GM21381 (cell line): ENCODE results near the gene ARID5B.
A peak's percentile ranks its signal among the peaks of the same experiment; 100 is the strongest.

Experiments
- ATAC-seq: cut with Tn5 transposase; IDR thresholded peaks from one replicate; pipeline ENCODE4 v1.9.1; 2021; ENCODE audit warnings: mild to moderate bottlenecking, moderate library complexity; ENCODE audit not compliant: unreplicated experiment

Gene ARID5B

DNA sequence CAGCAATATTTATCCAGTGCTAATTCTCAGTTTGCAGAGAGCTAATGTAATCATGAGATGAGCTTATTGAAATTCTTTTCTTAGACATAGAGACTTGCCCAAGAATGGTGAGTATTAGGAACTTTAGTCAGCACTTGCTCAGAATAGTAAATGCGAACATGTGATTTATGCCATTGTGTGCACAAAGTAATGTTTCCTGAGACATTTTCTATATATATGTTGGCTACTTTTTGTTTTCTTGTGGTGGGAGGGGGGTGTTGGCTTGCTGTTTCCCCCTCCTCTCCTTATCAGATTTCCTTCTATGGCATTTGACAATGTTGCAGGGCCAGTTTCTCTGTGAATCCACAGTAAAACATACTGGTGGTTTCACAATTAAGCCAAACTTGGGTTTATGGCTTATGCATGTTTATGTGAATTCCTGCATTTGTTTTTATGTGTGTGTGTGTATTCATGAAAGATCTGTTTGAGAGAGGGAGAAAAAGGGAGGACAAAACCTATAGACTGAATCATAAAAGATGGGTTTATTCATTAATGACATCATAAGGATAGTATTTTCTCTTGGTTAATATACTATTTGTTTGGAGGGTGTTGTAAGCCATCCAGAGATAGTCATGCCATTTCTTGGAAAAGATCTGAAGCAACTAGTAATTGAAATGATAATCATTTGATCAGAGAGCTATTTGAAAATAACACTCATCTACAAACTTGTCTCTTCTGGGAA lies 36.3 kb downstream of the ARID5B start:
- no peak for ATAC-seq

DNA sequence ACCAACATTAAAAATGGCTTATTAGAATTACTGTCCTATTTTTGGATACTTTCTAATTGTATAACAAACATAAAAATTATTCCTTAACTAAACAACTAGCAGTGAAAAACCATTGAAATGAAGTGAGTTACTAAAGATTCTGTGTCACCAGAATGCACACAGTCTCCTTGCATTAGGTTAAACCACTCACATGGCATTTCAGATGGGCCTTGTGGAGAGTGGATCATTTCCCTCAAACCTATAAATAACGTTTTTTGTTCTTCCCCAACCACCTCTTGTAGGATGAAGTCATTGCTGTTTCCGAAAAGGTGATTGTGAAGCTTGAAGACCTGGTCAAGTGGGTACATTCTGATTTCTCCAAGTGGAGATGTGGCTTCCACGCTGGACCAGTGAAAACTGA lies 38.4 kb downstream of the ARID5B start:
- ATAC-seq: no peak

DNA sequence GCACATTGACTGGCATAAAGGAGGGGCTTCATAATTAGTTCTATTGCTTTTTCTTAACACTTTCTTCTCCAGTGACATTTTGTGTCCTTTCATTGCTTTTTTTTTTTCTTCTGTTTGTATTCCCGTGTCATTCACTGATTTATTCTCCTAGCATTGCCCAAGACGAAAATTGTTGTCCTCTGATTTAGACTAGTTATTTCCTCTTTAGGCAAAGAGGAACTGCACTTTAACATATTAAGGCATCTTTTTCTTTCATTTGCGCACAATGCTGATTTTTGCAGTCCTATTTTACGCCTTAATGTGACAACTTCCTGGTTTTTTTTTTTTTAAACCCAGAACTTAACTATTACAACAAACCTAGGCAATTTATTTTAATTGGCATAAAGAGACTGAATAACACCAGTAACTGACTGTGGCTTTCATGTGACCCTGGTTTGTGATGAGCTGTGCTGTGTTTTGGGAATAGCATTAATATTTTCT lies 39.7 kb downstream of the ARID5B start:
- no peak for ATAC-seq

DNA sequence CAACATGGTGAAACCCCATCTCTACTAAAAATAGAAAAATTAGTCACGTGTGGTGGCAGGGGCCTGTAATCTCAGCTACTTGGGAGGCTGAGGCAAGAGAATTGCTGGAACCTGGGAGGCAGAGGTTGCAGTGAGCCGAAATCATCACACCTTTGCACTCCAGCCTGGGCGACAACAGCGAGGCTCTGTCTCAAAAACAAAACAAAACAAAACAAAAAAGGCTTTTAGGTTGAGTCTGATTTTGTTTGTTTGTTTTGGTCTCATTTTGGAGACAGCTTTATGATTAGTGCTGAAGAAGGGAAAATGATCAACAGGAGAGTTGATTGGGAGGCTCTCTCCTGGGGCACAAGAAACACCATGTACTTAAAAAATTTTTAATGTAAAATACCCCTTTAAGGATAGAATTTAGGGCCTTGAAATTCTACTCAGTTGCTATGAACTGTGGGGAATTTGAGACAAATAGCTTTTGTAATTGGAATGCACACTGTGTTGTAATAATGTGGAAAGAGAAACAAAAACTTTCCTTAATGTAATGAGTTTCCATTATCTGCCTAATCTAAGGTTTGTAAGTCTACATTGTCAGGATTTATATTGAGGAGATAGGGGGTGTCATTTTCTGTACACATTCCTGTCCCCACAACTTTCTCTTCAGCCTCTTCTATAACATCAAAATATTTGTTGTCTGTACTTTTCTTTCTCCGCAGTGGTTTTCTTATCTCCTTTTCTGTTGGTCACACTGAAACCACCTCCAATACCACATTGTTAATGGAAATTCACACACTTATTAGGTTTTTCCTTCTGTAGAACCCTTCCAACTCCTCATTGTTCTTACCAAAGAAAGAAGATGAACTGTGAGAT lies 41.3 kb downstream of the ARID5B start:
- ATAC-seq: no peak

DNA sequence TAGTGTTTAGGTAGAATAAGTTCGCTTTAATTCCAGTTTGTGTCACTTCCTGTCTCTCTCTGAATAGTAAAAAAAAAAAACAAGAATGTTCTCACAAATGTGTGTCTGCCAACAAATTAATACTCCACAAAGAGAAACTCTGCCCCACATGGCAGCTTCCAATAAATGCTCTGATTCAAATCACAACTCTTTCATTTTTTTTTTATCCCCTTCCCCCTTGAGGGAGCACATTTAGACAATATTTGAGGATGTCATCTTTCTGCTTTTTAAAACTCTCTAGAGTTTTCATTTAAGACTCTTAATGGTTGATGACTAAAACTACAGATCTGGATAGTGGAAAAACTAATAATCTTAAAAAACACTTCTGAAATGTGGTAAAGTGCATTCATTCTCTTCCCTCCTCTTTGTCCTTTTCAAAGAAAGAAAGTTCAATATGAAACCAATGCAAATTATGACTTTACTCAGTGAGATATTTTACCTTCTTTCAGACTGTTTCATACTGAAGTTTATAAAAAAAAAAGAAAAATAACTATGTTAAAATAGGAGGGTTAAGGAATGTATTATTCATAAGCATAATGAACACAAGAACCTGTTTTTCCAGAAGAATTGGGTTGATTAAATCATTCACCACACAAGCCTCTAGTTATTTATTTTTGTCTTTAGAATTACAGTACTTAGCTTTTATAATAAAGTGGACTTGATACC lies 42.3 kb downstream of the ARID5B start:
- ATAC-seq: peak; percentile 31

DNA sequence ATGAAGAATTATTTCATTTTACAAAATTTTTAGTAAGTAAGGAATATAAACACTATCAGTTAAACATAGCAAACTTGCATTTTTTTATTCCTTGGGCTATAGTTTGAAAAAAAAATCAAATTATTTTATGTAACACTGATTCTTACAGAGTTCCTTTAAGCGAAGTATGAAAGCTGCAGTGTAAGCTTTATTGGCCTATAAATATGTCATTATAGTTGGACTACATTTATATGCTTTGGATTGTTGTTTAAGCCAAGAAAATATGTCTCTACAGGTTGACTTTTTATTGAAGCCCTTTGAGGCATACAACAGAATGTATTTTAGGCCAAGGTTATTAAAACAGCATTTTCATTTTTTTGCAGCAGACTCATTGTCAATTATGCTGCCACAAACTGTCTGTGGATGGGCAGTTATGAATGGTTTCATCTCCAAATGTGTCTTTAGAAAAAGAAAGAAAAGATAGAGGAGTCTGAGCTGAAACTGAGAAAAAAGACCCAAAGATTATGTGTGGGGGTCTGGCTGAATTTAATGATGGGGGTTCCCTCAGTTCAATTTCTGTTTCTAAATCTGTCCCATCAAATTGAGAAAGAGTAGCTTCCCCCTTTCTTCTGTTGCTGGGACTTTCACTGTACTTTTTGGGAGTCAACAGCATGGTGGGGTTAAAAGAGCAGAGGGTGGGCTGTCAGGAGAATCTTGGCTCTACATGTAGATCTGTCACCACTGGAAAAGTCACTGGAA lies 43.1 kb downstream of the ARID5B start:
- no peak for ATAC-seq

DNA sequence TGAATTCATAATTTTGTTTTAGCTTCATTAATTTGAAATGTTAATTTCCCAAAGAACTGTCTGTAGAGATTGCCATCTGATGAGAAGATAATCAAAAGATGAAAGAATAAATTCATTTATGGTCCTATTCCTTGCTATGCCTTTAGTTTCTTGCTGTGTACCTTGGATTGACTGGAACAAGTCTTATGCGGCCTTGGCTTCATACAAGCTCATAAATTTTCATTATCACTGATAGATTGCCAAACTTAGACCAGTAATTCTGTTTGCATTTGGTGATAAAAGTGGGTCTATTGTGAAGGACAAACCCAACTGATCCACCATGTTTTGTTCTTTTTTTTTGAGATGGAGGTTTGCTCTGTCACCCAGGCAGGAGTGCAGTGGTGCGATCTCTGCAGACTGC lies 48.2 kb downstream of the ARID5B start:
- ATAC-seq: no peak

DNA sequence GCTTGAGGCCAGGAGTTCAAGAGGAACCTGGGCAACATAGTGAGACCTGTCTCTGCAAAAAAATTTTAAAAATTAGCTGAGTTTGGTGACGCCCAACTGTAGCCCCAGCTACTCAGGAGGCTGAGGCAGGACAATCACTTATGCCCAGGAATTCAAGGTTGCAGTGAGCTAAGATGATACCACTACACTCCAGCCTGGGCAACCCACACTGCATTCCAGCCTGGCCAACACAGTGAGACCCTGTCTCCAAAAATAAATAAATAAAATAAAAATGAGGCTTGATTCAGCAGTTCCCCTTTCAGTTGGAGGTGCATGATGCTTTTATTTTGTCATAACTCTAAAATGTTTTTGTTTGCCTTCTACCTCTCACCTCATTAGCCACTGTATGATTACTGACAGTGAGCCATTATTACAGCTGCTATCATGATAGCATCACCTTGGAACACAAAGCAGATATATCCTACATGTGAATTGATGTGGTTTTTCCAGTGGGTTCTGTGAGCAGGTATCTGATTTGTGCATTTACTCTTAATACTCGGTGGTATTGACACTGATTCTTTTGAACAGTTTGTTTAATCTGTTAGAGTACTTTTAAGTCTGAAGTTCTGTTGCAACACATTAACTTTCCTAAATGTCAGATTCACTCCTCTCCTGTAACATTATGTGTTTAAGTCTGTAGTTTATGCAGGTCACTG lies 49.1 kb downstream of the ARID5B start:
- no peak for ATAC-seq

DNA sequence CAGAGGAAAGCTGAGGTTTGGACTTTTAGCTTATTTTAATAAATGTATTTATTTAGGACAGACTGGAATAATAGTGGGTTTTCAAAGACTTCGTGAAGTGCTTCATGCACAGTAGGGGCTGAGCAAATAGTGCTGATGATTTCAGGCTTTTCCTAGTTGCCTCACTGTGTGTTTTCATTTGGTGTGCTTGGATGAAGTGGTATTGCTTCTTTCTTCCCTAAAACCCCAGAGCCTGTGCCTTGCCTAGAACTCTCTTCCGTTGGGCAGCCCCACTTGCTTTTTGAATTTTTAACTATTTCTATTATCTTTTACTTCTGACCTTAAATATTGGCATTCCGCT lies 49.6 kb downstream of the ARID5B start:
- no peak for ATAC-seq

DNA sequence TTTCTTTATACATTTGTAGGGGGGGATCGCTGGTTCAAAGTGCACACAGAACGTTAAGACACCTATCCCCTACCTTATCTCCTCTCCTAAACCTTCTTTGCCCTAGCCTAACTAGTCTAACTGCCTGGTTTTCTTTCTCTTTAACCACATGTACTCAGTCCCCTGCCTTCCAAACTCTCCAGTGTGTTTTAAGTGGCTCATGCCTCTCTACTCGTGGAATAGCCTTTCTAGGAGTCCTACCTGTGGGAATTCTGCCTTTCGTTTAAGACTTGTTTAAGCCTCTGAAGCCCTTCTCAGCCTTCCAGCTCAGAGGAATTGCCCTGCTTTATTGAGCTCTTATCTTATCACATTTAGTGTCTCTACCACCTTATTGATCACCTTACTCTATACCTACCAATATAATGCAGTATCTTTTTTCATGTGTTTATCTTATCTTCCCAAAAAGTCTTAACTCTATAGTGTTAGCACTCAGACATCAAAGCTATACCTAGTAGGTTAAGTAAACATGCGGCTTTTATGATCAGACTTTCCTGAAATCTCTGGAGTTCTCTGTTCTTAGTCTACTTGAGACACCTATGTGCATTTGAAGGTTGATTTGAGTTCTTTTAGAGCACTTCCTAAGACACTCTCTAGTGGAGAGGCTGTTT lies 50.7 kb downstream of the ARID5B start:
- ATAC-seq: no peak

DNA sequence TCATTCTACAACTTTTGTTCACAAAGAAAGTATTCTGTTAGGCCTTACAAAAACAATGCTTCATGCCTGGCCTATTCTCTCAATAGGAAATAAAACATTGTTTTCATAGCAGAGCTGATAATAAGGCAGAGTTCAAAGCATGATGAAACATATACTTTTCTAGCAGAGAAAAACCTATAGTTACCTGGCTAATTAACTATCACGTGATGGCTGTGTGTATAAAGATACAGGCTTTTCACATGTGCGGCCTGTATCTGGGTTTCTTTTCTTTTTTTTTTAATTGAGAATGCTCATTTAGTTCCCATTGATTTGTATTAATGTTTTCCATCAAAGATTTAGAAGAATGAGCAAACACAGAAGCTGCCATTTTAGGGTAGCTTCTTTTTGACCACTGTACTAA lies 51.7 kb downstream of the ARID5B start:
- no peak for ATAC-seq

DNA sequence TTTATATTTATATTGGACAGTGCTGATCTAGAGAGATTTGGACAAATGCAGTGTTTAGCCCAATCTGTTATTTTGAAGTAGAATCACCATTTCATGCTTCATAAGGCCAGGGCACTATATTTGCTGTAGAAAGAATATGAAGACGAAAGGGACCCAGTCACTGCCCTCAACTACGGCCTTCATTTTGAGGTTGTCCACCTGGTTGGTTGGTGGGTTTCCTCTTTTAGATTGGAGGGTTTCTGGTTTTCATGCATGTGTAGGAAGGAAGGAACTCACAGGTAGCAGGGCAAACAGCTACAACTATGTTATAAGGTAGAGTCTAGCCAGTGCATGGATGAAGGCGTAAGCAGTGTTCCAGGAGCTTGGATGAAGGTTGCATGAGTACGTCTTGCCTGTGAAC lies 56.3 kb downstream of the ARID5B start:
- ATAC-seq: no peak

DNA sequence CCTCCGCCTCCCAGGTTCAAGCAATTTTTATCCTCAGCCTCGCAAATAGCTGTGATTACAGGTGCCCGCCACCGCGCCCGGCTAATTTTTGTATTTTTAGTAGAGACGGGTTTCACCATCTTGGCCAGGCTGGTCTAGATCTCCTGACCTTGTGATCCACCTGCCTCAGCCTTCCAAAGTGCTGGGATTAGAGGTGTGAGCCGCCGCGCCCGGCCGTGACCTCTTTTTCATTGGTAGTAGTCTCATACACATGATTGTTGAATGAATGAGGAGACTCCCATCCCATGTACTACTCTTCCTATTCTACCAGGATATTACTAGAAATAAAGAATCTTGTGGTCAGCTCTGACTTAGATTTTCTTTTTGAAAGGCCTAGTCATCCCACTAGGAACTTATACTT lies 56.8 kb downstream of the ARID5B start:
- no peak for ATAC-seq

DNA sequence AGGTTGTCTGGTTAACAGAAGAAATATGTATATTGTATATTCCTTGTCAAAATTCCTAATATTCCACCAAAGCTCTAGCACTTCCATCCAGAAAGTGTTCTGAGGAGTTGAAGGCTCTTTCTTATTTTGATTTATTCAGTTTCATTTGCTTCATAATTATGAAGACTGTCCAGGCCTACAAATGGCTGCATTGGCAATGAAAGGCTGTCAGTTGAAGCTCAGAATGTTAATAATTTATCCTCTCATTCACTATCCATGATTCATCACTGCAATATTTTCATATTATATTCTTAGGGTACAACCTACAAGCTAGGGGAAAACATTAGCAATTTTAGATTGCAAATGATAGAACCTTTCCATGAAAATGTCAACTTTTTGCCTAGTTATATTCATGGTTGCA lies 57.3 kb downstream of the ARID5B start:
- no peak for ATAC-seq

DNA sequence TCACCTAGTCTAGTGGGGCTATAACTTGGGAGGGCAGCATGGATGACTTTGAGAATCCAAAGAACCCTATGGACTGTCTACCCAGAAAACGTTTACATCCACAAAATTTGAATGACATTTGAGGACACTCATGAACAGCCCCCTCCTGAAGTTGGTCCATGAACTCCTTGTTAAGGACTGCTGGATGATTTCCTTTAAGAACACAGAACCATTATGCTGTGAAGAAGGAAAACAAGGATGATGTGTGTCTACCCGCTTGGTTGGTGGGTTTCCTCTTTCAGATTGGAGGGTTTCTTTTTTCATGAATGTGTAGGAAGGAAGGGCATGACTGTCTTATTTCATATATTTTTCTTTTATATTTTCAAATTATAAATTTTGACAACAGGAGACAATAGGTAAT lies 58.3 kb downstream of the ARID5B start:
- no peak for ATAC-seq

DNA sequence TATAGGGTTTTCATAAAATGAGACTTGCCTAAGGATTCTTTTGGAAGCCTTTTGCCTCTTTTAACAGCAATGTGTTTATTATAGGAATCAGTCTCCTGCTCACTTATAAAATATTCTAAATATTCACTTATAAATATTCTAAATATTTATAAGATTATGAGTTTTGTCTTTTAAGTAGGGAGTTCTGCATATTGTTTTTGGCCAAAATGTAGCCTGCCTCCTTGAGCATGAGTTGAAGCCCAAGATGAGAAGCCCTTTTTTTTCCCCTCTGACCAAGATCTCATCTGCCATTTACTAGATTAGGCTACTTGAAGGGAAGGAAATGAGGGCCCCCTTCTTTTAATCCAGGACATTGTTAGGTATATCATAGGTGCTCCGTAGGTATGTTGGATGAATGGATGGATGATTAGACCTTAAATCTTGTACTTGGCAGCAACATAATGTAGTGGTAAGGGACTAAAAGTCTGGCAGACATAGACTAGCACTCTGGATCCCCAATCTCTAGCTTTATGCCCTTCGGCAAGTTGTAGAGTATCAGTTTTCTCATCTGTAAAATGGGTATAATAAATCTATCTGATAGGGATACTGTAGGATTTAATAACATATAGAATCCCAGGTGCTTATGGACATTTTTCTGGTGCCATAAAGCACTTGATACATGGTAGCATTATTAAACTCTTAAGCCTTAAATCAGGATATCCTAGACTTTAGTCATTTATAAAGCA lies 59.1 kb downstream of the ARID5B start:
- ATAC-seq: no peak

DNA sequence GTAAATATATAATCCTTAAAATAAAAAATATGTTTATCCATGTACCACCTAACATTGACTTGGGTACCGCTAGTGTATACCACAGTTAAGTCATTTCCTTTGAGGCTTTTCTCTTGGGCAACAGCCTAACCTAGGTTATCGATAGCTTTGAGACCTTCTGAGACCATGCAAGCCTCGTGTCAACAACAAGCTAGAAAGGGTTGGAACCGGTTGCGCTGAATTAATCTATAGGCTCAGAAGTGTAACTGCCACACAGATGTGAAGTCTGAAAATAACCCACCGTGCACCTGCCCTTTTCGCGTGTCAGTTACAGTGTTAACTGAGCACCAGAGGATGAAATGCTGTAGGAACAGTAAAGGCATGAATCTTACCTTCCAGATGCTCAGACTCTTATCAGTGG lies 59.8 kb downstream of the ARID5B start:
- peak; percentile 66 for ATAC-seq

DNA sequence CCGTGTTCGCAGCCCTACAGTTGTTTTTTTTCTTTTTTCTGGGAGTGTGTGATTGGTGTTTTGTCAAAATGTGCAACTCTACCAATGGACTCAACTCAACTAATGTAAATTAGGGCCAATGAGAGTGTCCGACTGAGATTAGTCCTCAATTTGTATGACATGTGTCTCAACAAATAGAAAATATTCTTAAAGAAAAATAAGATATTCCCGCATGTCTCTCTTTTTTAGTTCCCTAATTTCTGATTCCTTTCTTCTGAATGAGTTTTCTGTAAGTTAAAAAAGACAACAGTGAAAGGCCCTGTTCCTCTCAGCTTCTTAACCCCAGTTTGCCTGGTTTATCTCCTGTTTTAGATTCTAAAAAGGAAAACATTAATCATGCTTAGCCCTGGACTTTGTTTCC lies 61.5 kb downstream of the ARID5B start:
- ATAC-seq: no peak

DNA sequence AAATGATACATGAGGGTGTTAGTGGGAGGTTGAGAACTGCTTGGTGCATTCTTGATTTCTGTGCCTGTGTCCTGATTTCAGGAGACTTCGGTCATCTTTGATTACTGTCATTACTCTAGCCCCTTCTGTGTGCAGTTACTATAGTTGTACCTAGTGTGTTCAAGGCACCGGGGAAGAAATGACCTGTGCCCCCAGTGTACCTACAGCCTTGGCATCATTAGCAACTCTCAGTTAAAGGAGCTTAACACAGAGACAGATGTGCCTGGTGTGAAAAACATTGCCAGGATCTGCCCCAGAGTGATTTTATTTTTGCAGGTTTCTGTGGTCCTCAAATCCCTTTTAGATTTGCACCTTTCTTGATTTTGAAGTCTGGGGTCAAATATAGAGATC lies 62.2 kb downstream of the ARID5B start:
- no peak for ATAC-seq
